ENCODE results near the gene GCN1.

GRCh38 chr12:120132863-120133385 is 61.6 kb downstream of the GCN1 start:
- TF ChIP-seq EZH2 (IDR thresholded peaks at IDR 0.05; ENCODE audit: low read length, unreplicated experiment) (no peak), CTCF (conservative IDR thresholded peaks at IDR 0.05; ENCODE audit: low read depth, low read length) (no peak), EZH2phosphoT487 (IDR thresholded peaks at IDR 0.05; ENCODE audit: borderline replicate concordance, low read length) (no peak)

Data from PC-3 (cell line).